ENCODE data around the gene SLC35E1. TPM values are rescaled to one million over a fixed set of nuclear protein-coding genes. Genes with fewer than 3 reads are reported as not detected.

SLC35E1 gene
- total RNA-seq (10 to 100 TPM; 20.6 to 37.9 (median 30.2) TPM), polyA plus RNA-seq (10 to 100 TPM; 17.6 to 39.7 TPM)
- long read RNA-seq, donor 1, full-length matches to known transcripts = 18 of 47 reads
- long read RNA-seq, donor 1, partial matches to known transcripts = 17 of 47 reads
- long read RNA-seq, donor 1, other reads (novel, unspliced or antisense) = 12 of 47 reads
- long read RNA-seq, donor 2, full-length matches to known transcripts = 17 of 17 reads
- long read RNA-seq, donor 2, partial matches to known transcripts = 0 of 17 reads
- long read RNA-seq, donor 2, other reads (novel, unspliced or antisense) = 0 of 17 reads
- long read RNA-seq, donor 3, full-length matches to known transcripts = 41 of 45 reads
- long read RNA-seq, donor 3, partial matches to known transcripts = 2 of 45 reads
- long read RNA-seq, donor 3, other reads (novel, unspliced or antisense) = 2 of 45 reads

GRCh38 chr19:16572332-16573211 lies at the start of gene SLC35E1:
Gene SLC35E1 (minus strand): TSS chr19:16572415. CDS start chr19:16572364, 51 bp downstream.
- 0 to 1% (median 1%) methylated on average over 66 to 83 of the region's 83 CpGs for WGBS, 3 donors
- H3K36me3 ChIP-seq = no peaks in the 10 kb centered on the region

GRCh38 chr19:16621165-16621800 lies 49.1 kb upstream of the SLC35E1 start:
- Histone ChIP-seq H3K4me1 (ENCODE audit: insufficient read depth) (peaks cover 14% of the 10 kb centered on the region), H3K27ac (no peak overlapping the region), H3K36me3 (no peaks in the 10 kb centered on the region), H3K4me3 (no peak overlapping the region), H3K9me3 (no peaks in the 10 kb centered on the region), H3K27me3 (no peaks in the 10 kb centered on the region)
- 73 to 81% (median 79%) methylated on average over 7 of the region's 7 CpGs for WGBS, 3 donors
- TF ChIP-seq POLR2A (IDR thresholded peaks at IDR 0.05) (no peak), EP300 (IDR thresholded peaks at IDR 0.05) (no peak), CTCF (IDR thresholded peaks at IDR 0.05) (no peak)
- DNase-seq = no peak
- intact Hi-C loops (cut with DNase I) = loop anchor here in 1 of 4 donors (5.0 kb wide), 1 partner anchor 34 kb away; no protein-coding TSS in a partner anchor

More at GRCh38 chr19:16572332-16573211, at the start of gene SLC35E1:
- peaks cover 15% of the 10 kb centered on the region for H3K4me1 ChIP-seq (ENCODE audit: insufficient read depth)
- intact Hi-C loops (cut with DNase I) = loop anchor here in 1 of 4 donors (5.0 kb wide), 1 partner anchor 55 kb away; the partner anchor contains the start of gene MED26
- peak within 1 kb of the TSS; percentile 79 for H3K4me3 ChIP-seq
- peak; percentile 93 to 96 (median 94) for DNase-seq
- H3K9me3 ChIP-seq = no peaks in the 10 kb centered on the region
- TF ChIP-seq EP300 (IDR thresholded peaks at IDR 0.05) (no peak), POLR2A (IDR thresholded peaks at IDR 0.05) (peak; percentile 85)
- H3K27ac ChIP-seq = peak within 1 kb of the TSS; percentile 39 to 52
- no peaks in the 10 kb centered on the region for H3K27me3 ChIP-seq

GRCh38 chr19:16620584-16620983 lies 48.4 kb upstream of the SLC35E1 start:
- Histone ChIP-seq H3K36me3 (no peaks in the 10 kb centered on the region), H3K27me3 (no peaks in the 10 kb centered on the region), H3K9me3 (no peaks in the 10 kb centered on the region), H3K4me3 (no peak overlapping the region), H3K4me1 (ENCODE audit: insufficient read depth) (peaks cover 13% of the 10 kb centered on the region), H3K27ac (no peak overlapping the region)
- intact Hi-C loops (cut with DNase I) = loop anchor here in 1 of 4 donors (5.0 kb wide), 1 partner anchor 33 kb away; no protein-coding TSS in a partner anchor
- 57 to 67% (median 59%) methylated on average over 3 of the region's 3 CpGs for WGBS, 3 donors
- TF ChIP-seq POLR2A (IDR thresholded peaks at IDR 0.05) = no peak
- TF ChIP-seq CTCF (IDR thresholded peaks at IDR 0.05) = no peak
- no peak for TF ChIP-seq EP300 (IDR thresholded peaks at IDR 0.05)
- DNase-seq = no peak

GRCh38 chr19:16620018-16620417 lies 47.8 kb upstream of the SLC35E1 start:
- DNase-seq = peak in 1 of 5 donors; percentile 30
- Histone ChIP-seq H3K4me1 (ENCODE audit: insufficient read depth) (peaks cover 12% of the 10 kb centered on the region), H3K27ac (no peak overlapping the region), H3K36me3 (no peaks in the 10 kb centered on the region), H3K27me3 (no peaks in the 10 kb centered on the region), H3K9me3 (no peaks in the 10 kb centered on the region), H3K4me3 (no peak overlapping the region)
- intact Hi-C loops (cut with DNase I) = loop anchor here in 1 of 4 donors (5.0 kb wide), 1 partner anchor 33 kb away; no protein-coding TSS in a partner anchor
- 81 to 85% (median 82%) methylated on average over 5 of the region's 5 CpGs for WGBS, 3 donors
- TF ChIP-seq POLR2A (IDR thresholded peaks at IDR 0.05) = no peak
- no peak for TF ChIP-seq CTCF (IDR thresholded peaks at IDR 0.05)
- TF ChIP-seq EP300 (IDR thresholded peaks at IDR 0.05) = no peak
